ENCODE results near the gene PHLDB1. TPM values are rescaled to one million over a fixed set of nuclear protein-coding genes. Genes with fewer than 3 reads are reported as not detected.
A peak's percentile ranks its signal among the peaks of the same experiment; 100 is the strongest.

The PHLDB1 gene
- total and polyA plus RNA-seq, 2 of the 8 experiments (the other 6 are each of a cell fraction or from before 2014, with no cell fraction given), result 53.9 to 74.8 TPM

GRCh38 chr11:118659314-118659952, 52.0 kb downstream of the PHLDB1 start (continued):
- TF ChIP-seq SAP30 (IDR thresholded peaks at IDR 0.05; ENCODE audit: insufficient read depth, insufficient replicate concordance, low read length) (no peak), YY1 (IDR thresholded peaks at IDR 0.05; ENCODE audit: low read depth, low read length) (peak; percentile 54; the same call in 1 of the 2 replicates), CBX5 (IDR thresholded peaks at IDR 0.05; ENCODE audit: low read depth, low read length) (no peak), RXRA (IDR thresholded peaks at IDR 0.05; ENCODE audit: insufficient read depth, low read depth, low read length) (no peak), NANOG (IDR thresholded peaks at IDR 0.05; ENCODE audit: insufficient read depth, low read depth, low read length, poor library complexity, severe bottlenecking) (no peak), CHD1 (IDR thresholded peaks at IDR 0.05; ENCODE audit: low read depth, low read length) (no peak), TAF7 (optimal IDR thresholded peaks at IDR 0.05; ENCODE audit: borderline replicate concordance, low read depth, low read length) (peak; percentile 34), MAFK (IDR thresholded peaks at IDR 0.05; ENCODE audit: low read depth, low read length) (no peak), HDAC6 (IDR thresholded peaks at IDR 0.05; ENCODE audit: low read depth, low read length) (no peak), JUND (IDR thresholded peaks at IDR 0.05; ENCODE audit: low read length) (peak; percentile 49; the same call in 1 of the 2 replicates), TCF12 (IDR thresholded peaks at IDR 0.05; ENCODE audit: low read depth, low read length) (0 out of 2 replicates have a peak, but pooled peaks have one; percentile 65), KDM5A (IDR thresholded peaks at IDR 0.05; ENCODE audit: low read length) (no peak), SIN3A (conservative IDR thresholded peaks at IDR 0.05 in 1 of 2, IDR thresholded peaks at IDR 0.05 in 1 of 2; ENCODE audit: low read depth in 1 of 2, low read length in 2 of 2) (peak in 1 of 2 experiments; percentile 65; a peak in 1 of 4 replicates), CBX8 (IDR thresholded peaks at IDR 0.05; ENCODE audit: borderline replicate concordance, low read depth, low read length) (no peak), EP300 (IDR thresholded peaks at IDR 0.05; ENCODE audit: borderline replicate concordance in 1 of 2, low read depth in 2 of 2, low read length in 2 of 2) (peak in 1 of 2 experiments; percentile 55; a peak in 1 of 3 replicates), CTCF (IDR thresholded peaks at IDR 0.05; ENCODE audit: control extremely low read depth in 1 of 3, insufficient read depth in 1 of 3, low read depth in 1 of 3, low read length in 3 of 3) (peak; percentile 90 to 99 (median 99)), RBBP5 (IDR thresholded peaks at IDR 0.05; ENCODE audit: borderline replicate concordance, low read depth, low read length) (no peak), SIX5 (IDR thresholded peaks at IDR 0.05; ENCODE audit: low read depth, low read length) (no peak), EZH2 (IDR thresholded peaks at IDR 0.05; ENCODE audit: low read depth, low read length, severe bottlenecking) (no peak)
- TF ChIP-seq, protein P1, sequence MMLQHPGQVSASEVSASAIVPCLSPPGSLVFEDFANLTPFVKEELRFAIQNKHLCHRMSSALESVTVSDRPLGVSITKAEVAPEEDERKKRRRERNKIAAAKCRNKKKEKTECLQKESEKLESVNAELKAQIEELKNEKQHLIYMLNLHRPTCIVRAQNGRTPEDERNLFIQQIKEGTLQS (IDR thresholded peaks at IDR 0.05; ENCODE audit: insufficient read depth, low read depth, low read length), result no peak

Data from H1 (cell line).